ENCODE data around the gene MAML3. TPM values are rescaled to one million over a fixed set of nuclear protein-coding genes. Genes with fewer than 3 reads are reported as not detected.

MAML3 gene
- total and polyA plus RNA-seq, 2 of the 13 experiments (the other 11 are each of a cell fraction or from before 2014, with no cell fraction given), result 0.05 to 0.13 TPM

GRCh38 chr4:139954512-139954911 is 199.5 kb downstream of the MAML3 start:
- Histone ChIP-seq H3K4me3 (replicated peaks in 1 of 3; ENCODE audit: insufficient read depth in 1 of 3, low read depth in 2 of 3, low read length in 3 of 3) (no peak overlapping the region), H2AFZ (ENCODE audit: low read length) (no peak overlapping the region), H3K79me2 (ENCODE audit: insufficient read depth, low read length) (no peaks in the 10 kb centered on the region), H3K9ac (ENCODE audit: insufficient read depth, low read depth, low read length) (no peak overlapping the region), H3K9me3 (ENCODE audit: low read length) (no peaks in the 10 kb centered on the region), H3K27me3 (ENCODE audit: control insufficient read depth in 1 of 2, insufficient read depth in 2 of 2, low read length in 2 of 2) (peaks cover 0 to 5% of the 10 kb centered on the region in 2 experiments; a peak in 2 of 5 replicates), H3K36me3 (replicated peaks in 1 of 2; ENCODE audit: control insufficient read depth in 1 of 2, insufficient read depth in 2 of 2, low read length in 2 of 2) (no peaks in the 10 kb centered on the region), H4K20me1 (ENCODE audit: insufficient read depth, low read length) (no peaks in the 10 kb centered on the region), H3K4me1 (ENCODE audit: insufficient read depth, low read length) (no peaks in the 10 kb centered on the region), H3K4me2 (ENCODE audit: low read depth, low read length) (no peak overlapping the region), H3K27ac (ENCODE audit: extremely low read length, insufficient read depth, low read length) (no peak overlapping the region)
- intact Hi-C loops (cut with micrococcal nuclease; ENCODE audit: unreplicated experiment), result no loop called here
- BruUV-seq (replicated peaks), result no TSS peak
- ChIA-PET POLR2A (no interaction called here), CTCF (ENCODE audit: low intra/inter-chr PET ratio, low total read pairs) (no interaction called here)
- in situ Hi-C loops (cut with HindIII; ENCODE audit: extremely low pct_ligation_motif_present, low pct_unique_long_range_greater_than_20kb), result no loop called here
- DNase-seq (ENCODE audit: low spot score) (no peak), FAIRE-seq (no peak), ATAC-seq (no peak)
- TF ChIP-seq ZNF790 (CRISPR knock-in tag; IDR thresholded peaks at IDR 0.05; ENCODE audit: borderline replicate concordance) (no peak), TERF1 (CRISPR knock-in tag; IDR thresholded peaks at IDR 0.05) (no peak), TFAP4 (IDR thresholded peaks at IDR 0.05; ENCODE audit: borderline replicate concordance, low read depth) (no peak), MED8 (CRISPR knock-in tag; IDR thresholded peaks at IDR 0.05; ENCODE audit: insufficient replicate concordance) (no peak)
- 42% methylated on average over 7 of the region's 7 CpGs for WGBS (ENCODE audit: low lambda C conversion rate)

- ATAC-seq (no peak), FAIRE-seq (no peak), DNase-seq (ENCODE audit: low spot score) (no peak)
- Histone ChIP-seq H3K27ac (ENCODE audit: extremely low read length, insufficient read depth, low read length) (no peak overlapping the region), H3K4me2 (ENCODE audit: low read depth, low read length) (no peak overlapping the region), H3K4me3 (replicated peaks in 1 of 3; ENCODE audit: insufficient read depth in 1 of 3, low read depth in 2 of 3, low read length in 3 of 3) (no peak overlapping the region), H3K9ac (ENCODE audit: insufficient read depth, low read depth, low read length) (no peak overlapping the region), H2AFZ (ENCODE audit: low read length) (no peak overlapping the region), H3K79me2 (ENCODE audit: insufficient read depth, low read length) (no peaks in the 10 kb centered on the region), H3K36me3 (replicated peaks in 1 of 2; ENCODE audit: control insufficient read depth in 1 of 2, insufficient read depth in 2 of 2, low read length in 2 of 2) (no peaks in the 10 kb centered on the region), H3K9me3 (ENCODE audit: low read length) (no peaks in the 10 kb centered on the region), H4K20me1 (ENCODE audit: insufficient read depth, low read length) (no peaks in the 10 kb centered on the region), H3K4me1 (ENCODE audit: insufficient read depth, low read length) (no peaks in the 10 kb centered on the region), H3K27me3 (ENCODE audit: control insufficient read depth in 1 of 2, insufficient read depth in 2 of 2, low read length in 2 of 2) (peaks cover 0 to 5% of the 10 kb centered on the region in 2 experiments; a peak in 2 of 5 replicates)
- ChIA-PET POLR2A (no interaction called here), CTCF (ENCODE audit: low intra/inter-chr PET ratio, low total read pairs) (no interaction called here)
- 53% methylated on average over 2 of the region's 2 CpGs for WGBS (ENCODE audit: low lambda C conversion rate)
- TF ChIP-seq ZNF354B (CRISPR knock-in tag; IDR thresholded peaks at IDR 0.05), result no peak
- no peak for TF ChIP-seq ZNF639 (CRISPR knock-in tag; conservative IDR thresholded peaks at IDR 0.05)
- no peak for TF ChIP-seq NPAS2 (CRISPR knock-in tag; IDR thresholded peaks at IDR 0.05; ENCODE audit: borderline replicate concordance)
- no peak for TF ChIP-seq ARID3A (IDR thresholded peaks at IDR 0.05; ENCODE audit: low read depth, low read length)
- TF ChIP-seq MAFK (conservative IDR thresholded peaks at IDR 0.05 in 1 of 2, IDR thresholded peaks at IDR 0.05 in 1 of 2; ENCODE audit: low read length in 2 of 2), result peak; percentile 49 to 71
- peak; percentile 71 for TF ChIP-seq MAFF (IDR thresholded peaks at IDR 0.05; ENCODE audit: low read depth, low read length)
- intact Hi-C loops (cut with micrococcal nuclease; ENCODE audit: unreplicated experiment), result no loop called here
- in situ Hi-C loops (cut with HindIII; ENCODE audit: extremely low pct_ligation_motif_present, low pct_unique_long_range_greater_than_20kb), result no loop called here
- no TSS peak for BruUV-seq (replicated peaks)
These were observed 203.0 kb downstream of the MAML3 start for GRCh38 chr4:139951021-139951420.

Measured in HepG2 (cell line).